Neural progenitor cell (in vitro differentiated cells): Measurements from ENCODE around the gene SLAIN2. TPM values are rescaled to one million over a fixed set of nuclear protein-coding genes. Genes with fewer than 3 reads are reported as not detected.
A peak's percentile ranks its signal among the peaks of the same experiment; 100 is the strongest.

Experiments used
- DNase-seq: peaks from one replicate; pipeline ENCODE4 v3.0.0-alpha.2; 2016; ENCODE audit warnings: low spot score
- H2AFZ ChIP-seq: fragments of 200-600 bp; sonication (generic); replicated peaks from 2 replicates; pipeline ENCODE4 v1.6.1; 2016; ENCODE audit warnings: antibody characterized with exemption
- H3F3A ChIP-seq: fragments of 200-600 bp; sonication (generic); 2 replicates; pipeline ENCODE4 v1.6.1; 2016; ENCODE audit warnings: antibody characterized with exemption, low read depth
- H3K27ac ChIP-seq: fragments of 200-600 bp; sonication (generic); 2 replicates; pipeline ENCODE4 v1.5.1; 2016; ENCODE audit warnings: mild to moderate bottlenecking
- H3K27me3 ChIP-seq: fragments of 200-600 bp; sonication (generic); 2 replicates; pipeline ENCODE4 v1.6.1; 2016; ENCODE audit warnings: mild to moderate bottlenecking, moderate library complexity
- H3K36me3 ChIP-seq: fragments of 200-600 bp; sonication (generic); 2 replicates; pipeline ENCODE4 v1.5.1; 2016
- H3K4me1 ChIP-seq: fragments of 200-600 bp; sonication (generic); 2 replicates; pipeline ENCODE4 v1.6.1; 2016; ENCODE audit warnings: mixed run types
- H3K4me2 ChIP-seq: fragments of 200-600 bp; sonication (generic); 2 replicates; pipeline ENCODE4 v1.6.1; 2016
- H3K4me3 ChIP-seq: fragments of 200-600 bp; sonication (generic); 2 replicates; pipeline ENCODE4 v1.5.1; 2016
- H3K79me2 ChIP-seq: fragments of 200-600 bp; sonication (generic); 2 replicates; pipeline ENCODE4 v1.6.1; 2016; ENCODE audit warnings: low read depth
- H3K9ac ChIP-seq: fragments of 200-600 bp; sonication (generic); 2 replicates; pipeline ENCODE4 v1.6.1; 2016
- H3K9me3 ChIP-seq: fragments of 200-600 bp; sonication (generic); 2 replicates; pipeline ENCODE4 v1.5.1; 2016; ENCODE audit warnings: low read depth
- H4K20me1 ChIP-seq: fragments of 200-600 bp; sonication (generic); 2 replicates; pipeline ENCODE4 v1.6.1; 2016; ENCODE audit warnings: low read depth
- H3K27ac Mint-ChIP-seq: 3 replicates; pipeline ENCODE4 v1.8.0; 2021; ENCODE audit warnings: mixed read lengths
- H3K27me3 Mint-ChIP-seq: 2 replicates; pipeline ENCODE4 v1.8.0; 2022; ENCODE audit warnings: low read depth, mild to moderate bottlenecking, inconsistent platforms, moderate library complexity, mixed read lengths; ENCODE audit not compliant: insufficient read depth
- H3K36me3 Mint-ChIP-seq: 3 replicates; pipeline ENCODE4 v1.8.0; 2021; ENCODE audit warnings: mixed read lengths
- H3K4me1 Mint-ChIP-seq: 3 replicates; pipeline ENCODE4 v1.8.0; 2021; ENCODE audit warnings: mixed read lengths
- H3K4me3 Mint-ChIP-seq: 3 replicates; pipeline ENCODE4 v1.8.0; 2021; ENCODE audit warnings: mild to moderate bottlenecking, moderate library complexity, mixed read lengths
- H3K9me3 Mint-ChIP-seq: 3 replicates; pipeline ENCODE4 v1.8.0; 2020; ENCODE audit warnings: mixed read lengths
- CTCF ChIP-seq: fragments of 200-600 bp; sonication (generic); IDR thresholded peaks from 2 replicates; pipeline ENCODE4 v1.5.1; 2017; ENCODE audit warnings: antibody characterized with exemption, mild to moderate bottlenecking
- EZH2 ChIP-seq: fragments of 200-600 bp; sonication (generic); IDR thresholded peaks from 2 replicates; pipeline ENCODE4 v1.6.1; 2017; ENCODE audit warnings: antibody characterized with exemption, mild to moderate bottlenecking, moderate library complexity
- EZH2phosphoT487 ChIP-seq: fragments of 200-600 bp; sonication (generic); IDR thresholded peaks from 2 replicates; pipeline ENCODE4 v1.6.1; 2017; ENCODE audit warnings: antibody characterized with exemption
- total RNA-seq: library from RNA; depleted of rRNA; stranded (reverse); fragments of >200 nt; gene quantifications from 2 replicates; pipeline ENCODE4 v1.2.3, GENCODE V29; 2015; ENCODE audit warnings: low replicate concordance

Gene SLAIN2
- total RNA-seq, 1 donor from 2014 or later: 25.4 TPM

GRCh38 chr4:48475770-48476169 is 134.4 kb downstream of the SLAIN2 start:
- no peaks in the 10 kb centered on the region for H3F3A ChIP-seq
- no peaks in the 10 kb centered on the region for H3K36me3 ChIP-seq
- no peaks in the 10 kb centered on the region for H3K9me3 ChIP-seq
- peaks cover 1% of the 10 kb centered on the region for H3K27me3 ChIP-seq
- H2AFZ ChIP-seq: peak overlapping the region; percentile 26
- H3K27me3 Mint-ChIP-seq: peaks cover 2% of the 10 kb centered on the region
- no peak overlapping the region for H3K27ac ChIP-seq
- no peaks in the 10 kb centered on the region for H3K4me1 ChIP-seq
- H3K79me2 ChIP-seq: no peaks in the 10 kb centered on the region
- no peaks in the 10 kb centered on the region for H3K36me3 Mint-ChIP-seq
- H3K4me3 ChIP-seq: no peak overlapping the region
- H3K4me2 ChIP-seq: no peak overlapping the region
- no peak for TF ChIP-seq EZH2phosphoT487
- TF ChIP-seq EZH2: no peak
- no peak for TF ChIP-seq CTCF
- no peak for DNase-seq
- no peaks in the 10 kb centered on the region for H4K20me1 ChIP-seq
- H3K9ac ChIP-seq: no peak overlapping the region
- H3K4me1 Mint-ChIP-seq: peaks cover 3% of the 10 kb centered on the region
- H3K27ac Mint-ChIP-seq: no peak overlapping the region
- H3K4me3 Mint-ChIP-seq: no peak overlapping the region
- H3K9me3 Mint-ChIP-seq: peaks cover 2% of the 10 kb centered on the region

Other genes with a start within 250 kb of the SLAIN2 start
- not detected in 2 replicates for gene TXK, start 207.3 kb upstream of the SLAIN2 start, total RNA-seq
- 0.22 TPM in 1 of 2 replicates, not detected in the other for gene TEC, start 71.7 kb upstream of the SLAIN2 start, total RNA-seq
- gene SLC10A4, start 141.8 kb downstream of the SLAIN2 start, total RNA-seq: 0.24 and 0.28 TPM in 2 replicates
- not detected in 2 replicates for gene ZAR1, start 148.7 kb downstream of the SLAIN2 start, total RNA-seq